SH-SY5Y (cell line): ENCODE results near the gene GAB1.

Source experiments
- GATA2 ChIP-seq: IDR thresholded peaks from 2 replicates; pipeline ENCODE4 v1.6.1; 2011; ENCODE audit warnings: mild to moderate bottlenecking, low read depth, low read length
- GATA3 ChIP-seq: IDR thresholded peaks from 2 replicates; pipeline ENCODE4 v1.6.1; 2011; ENCODE audit warnings: low read depth, mild to moderate bottlenecking, low read length, moderate library complexity

DNA sequence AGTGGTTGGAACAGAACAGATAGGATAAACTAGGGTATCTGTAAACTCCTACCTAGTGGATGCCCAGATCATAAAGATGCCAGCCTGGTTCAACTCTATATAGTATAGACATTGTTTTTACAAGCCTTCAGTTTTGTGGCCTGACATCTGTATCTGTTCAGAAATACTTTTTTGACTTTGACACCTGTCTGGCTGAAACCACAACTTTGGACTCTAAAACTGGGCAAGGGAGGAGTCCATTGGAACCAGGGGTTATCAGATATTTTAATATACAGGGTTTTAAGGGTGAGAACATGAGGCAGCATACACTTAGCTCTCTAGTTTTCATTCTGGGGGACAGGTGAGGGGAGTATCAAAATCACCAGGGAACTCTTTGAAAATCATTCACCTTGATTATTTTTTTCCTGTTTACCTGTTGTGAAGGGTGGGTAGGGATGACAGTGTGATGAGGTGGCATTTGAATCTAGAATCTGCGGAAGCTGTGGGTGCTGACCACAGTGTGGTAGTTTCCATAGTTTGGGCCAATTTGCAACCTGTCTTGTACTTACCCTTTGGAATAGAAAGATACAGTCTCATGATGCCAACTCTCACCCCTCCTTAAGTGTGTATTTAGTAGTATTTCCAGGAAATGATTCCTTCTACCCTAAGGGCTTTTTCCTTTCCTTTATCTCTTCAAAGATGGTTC, 20.6 kb downstream of the GAB1 start:
- TF ChIP-seq GATA2 (no peak), GATA3 (no peak)
